HCT116 (cell line): ENCODE results near the gene LCN15. TPM values are rescaled to one million over a fixed set of nuclear protein-coding genes. Genes with fewer than 3 reads are reported as not detected.

Source experiments
- ATAC-seq: fragments of 200-7000 bp; cut with Tn5 transposase; 2 replicates; pipeline ENCODE4 v1.9.1; 2020; ENCODE audit warnings: mild to moderate bottlenecking, moderate library complexity
- BruUV-seq: library from RNA; stranded (reverse); fragments of 400-500 nt; replicated peaks from 2 replicates; lab custom pipeline; 2021; lab: Mats Ljungman, UMichigan
- CTCF ChIA-PET: fragments of 300-600 bp; sonication (Branson Sonifier 250); formaldehyde crosslinking; loops from one replicate; lab custom pipeline; 2021; ENCODE audit warnings: antibody characterized with exemption; lab: Charles Lee
- POLR2A ChIA-PET: fragments of 300-600, 350-600 bp; sonication (Branson Sonifier 250); formaldehyde crosslinking; loops from one replicate; lab custom pipeline; 2021; ENCODE audit warnings: antibody characterized with exemption; lab: Charles Lee
- RAD21 ChIA-PET, 2 experiments: fragments of 300-600 bp; sonication (Branson Sonifier 250); formaldehyde crosslinking; loops; one replicate each; lab custom pipeline; 2023; ENCODE audit warnings: low total read pairs in 2 of 2; ENCODE audit not compliant: uncharacterized antibody in 2 of 2, unreplicated experiment in 2 of 2, low non-redundant PET in 1 of 2; lab: Charles Lee
- DNase-seq: peaks from one replicate; pipeline ENCODE4 v3.0.0-alpha.2; 2010; ENCODE audit warnings: low read depth, low spot score
- H2AFZ ChIP-seq: fragments of 200-600 bp; shearing (Covaris generic), sonication (generic); 2 replicates; pipeline ENCODE4 v1.6.1; 2017; ENCODE audit warnings: low read depth, mixed run types, mixed read lengths, antibody characterized with exemption, low read length; ENCODE audit not compliant: poor library complexity, severe bottlenecking
- H3K27ac ChIP-seq: 2 replicates; pipeline ENCODE4 v1.5.1; 2012; ENCODE audit warnings: low read depth, low read length
- H3K27me3 ChIP-seq: fragments of 200-600 bp; sonication (generic); 2 replicates; pipeline ENCODE4 v1.6.1; 2016; ENCODE audit warnings: mixed run types, low read length, mixed read lengths; ENCODE audit not compliant: insufficient read depth
- H3K36me3 ChIP-seq, 2 experiments: fragments of 200-500 bp in 1 of 2; fragments of 200-600 bp in 1 of 2; sonication (Bioruptor generic) in 1 of 2; sonication (generic) in 1 of 2; 2 replicates each; pipeline versions ENCODE4 v1.5.1 to v1.6.1; 2014 to 2016; ENCODE audit warnings: low read length in 2 of 2, inconsistent platforms in 1 of 2, mixed read lengths in 1 of 2, mixed run types in 1 of 2; ENCODE audit not compliant: insufficient read depth in 2 of 2, control insufficient read depth in 1 of 2
- H3K4me1 ChIP-seq, 2 experiments: fragments of 200-600 bp in 1 of 2; sonication (generic) in 1 of 2; 2 replicates each; pipeline versions ENCODE4 v1.5.1 to v1.6.1; 2012 to 2017; ENCODE audit warnings: low read length in 2 of 2, inconsistent platforms in 1 of 2, mild to moderate bottlenecking in 1 of 2, mixed read lengths in 1 of 2, mixed run types in 1 of 2, moderate library complexity in 1 of 2; ENCODE audit not compliant: insufficient read depth in 2 of 2, control insufficient read depth in 1 of 2
- H3K4me2 ChIP-seq: fragments of 200-600 bp; sonication (generic); 2 replicates; pipeline ENCODE4 v1.6.1; 2017; ENCODE audit warnings: mixed run types, low read length, mixed read lengths
- H3K4me3 ChIP-seq, 2 experiments: fragments of 200-600 bp in 1 of 2; sonication (generic) in 1 of 2; replicated peaks in 1 of 2; 2 replicates each; pipeline ENCODE4 v1.5.1; 2011 to 2016; ENCODE audit warnings: low read length in 2 of 2, control low read depth in 1 of 2, low read depth in 1 of 2, mild to moderate bottlenecking in 1 of 2, mixed read lengths in 1 of 2, mixed run types in 1 of 2
- H3K79me2 ChIP-seq: fragments of 200-600 bp; sonication (generic); 2 replicates; pipeline ENCODE4 v1.6.1; 2017; ENCODE audit warnings: mild to moderate bottlenecking, mixed run types, low read length, moderate library complexity, mixed read lengths; ENCODE audit not compliant: insufficient read depth
- H3K9ac ChIP-seq: fragments of 200-600 bp; sonication (generic); 2 replicates; pipeline ENCODE4 v1.6.1; 2016; ENCODE audit warnings: low read length, mixed read lengths
- H3K9me2 ChIP-seq: fragments of 200-600 bp; sonication (generic), shearing (Covaris generic); 2 replicates; pipeline ENCODE4 v1.6.1; 2017; ENCODE audit warnings: mixed run types, mild to moderate bottlenecking, moderate library complexity; ENCODE audit not compliant: insufficient read depth
- H3K9me3 ChIP-seq, 2 experiments: fragments of 200-500 bp in 1 of 2; fragments of 200-600 bp in 1 of 2; sonication (Bioruptor generic) in 1 of 2; sonication (generic) in 1 of 2; 2 replicates each; pipeline ENCODE4 v1.6.1; 2014 to 2017; ENCODE audit warnings: low read length in 2 of 2, mixed read lengths in 2 of 2, inconsistent platforms in 1 of 2, low read depth in 1 of 2, mild to moderate bottlenecking in 1 of 2, mixed run types in 1 of 2, moderate library complexity in 1 of 2; ENCODE audit not compliant: control insufficient read depth in 1 of 2, insufficient read depth in 1 of 2
- H4K20me1 ChIP-seq: fragments of 200-600 bp; sonication (generic), shearing (Covaris generic); 2 replicates; pipeline ENCODE4 v1.6.1; 2017; ENCODE audit warnings: mixed run types, mild to moderate bottlenecking, moderate library complexity; ENCODE audit not compliant: insufficient read depth
- CTCF ChIP-seq, 3 experiments: fragments of 200-600 bp in 1 of 3; sonication (generic) in 1 of 3; IDR thresholded peaks in 2 of 3; conservative IDR thresholded peaks in 1 of 3; 2 replicates each; pipeline ENCODE4 v1.5.1; 2012 to 2017; ENCODE audit warnings: low read depth in 2 of 3, low read length in 2 of 3, antibody characterized with exemption in 1 of 3, borderline replicate concordance in 1 of 3, control low read depth in 1 of 3, mild to moderate bottlenecking in 1 of 3, mixed read lengths in 1 of 3, mixed run types in 1 of 3, moderate library complexity in 1 of 3; ENCODE audit not compliant: insufficient read depth in 1 of 3
- ZNF274 ChIP-seq: fragments of 200-500 bp; sonication (Bioruptor generic); IDR thresholded peaks from 2 replicates; pipeline ENCODE4 v1.6.1; 2014; ENCODE audit warnings: mild to moderate bottlenecking, low read depth, low read length, inconsistent platforms
- intact Hi-C: fragments of 100-400 bp; cut with micrococcal nuclease; formaldehyde crosslinking; loops from 2 replicates; pipeline ENCODE4 v1.10.0; 2022
- total RNA-seq: library from RNA; stranded (reverse); gene quantifications from one replicate; pipeline ENCODE4 v1.2.1, GENCODE V29; 2021; ENCODE audit not compliant: unreplicated experiment

LCN15 gene
- total RNA-seq, 1 experiment from 2014 or later, result 0.76 TPM

GRCh38 chr9:136742591-136743391 is 21.5 kb downstream of the LCN15 start, which contains the start of gene LCN10:
LCN10 (minus strand) TSS chr9:136742940; CDS start chr9:136742903, 37 bp downstream.
- intact Hi-C loops, result no loop called here
- no TSS peak for BruUV-seq
- H3K27me3 ChIP-seq, result no peaks in the 10 kb centered on the region

More at GRCh38 chr9:136742591-136743391, 21.5 kb downstream of the LCN15 start, which contains the start of gene LCN10:
- Histone ChIP-seq H3K9me2 (no peaks in the 10 kb centered on the region), H4K20me1 (no peaks in the 10 kb centered on the region), H3K27ac (no peak within 1 kb of the TSS), H3K79me2 (no peaks in the 10 kb centered on the region)
- DNase-seq, result no peak
- TF ChIP-seq ZNF274 (no peak), CTCF (IDR thresholded peaks at IDR 0.05 in 2 of 3, conservative IDR thresholded peaks at IDR 0.05 in 1 of 3; ENCODE audit: borderline replicate concordance in 1 of 3, insufficient read depth in 1 of 3, low read depth in 2 of 3, low read length in 2 of 3) (peak in 2 of 3 experiments; percentile 48 to 71; a peak in 4 of 6 replicates)
- TF ChIP-seq, all 23 proteins: peak for 1
- POLR2A ChIA-PET, result no interaction called here
- RAD21 ChIA-PET, result no interaction called here
- H3K4me2 ChIP-seq, result no peak within 1 kb of the TSS
- H2AFZ ChIP-seq, result no peak within 1 kb of the TSS
- no peaks in the 10 kb centered on the region for H3K36me3 ChIP-seq
- H3K4me1 ChIP-seq, result no peaks in the 10 kb centered on the region
- ATAC-seq, result peak; percentile 85
- H3K9ac ChIP-seq, result no peak within 1 kb of the TSS
- no peak within 1 kb of the TSS for H3K4me3 ChIP-seq
- CTCF ChIA-PET, result no interaction called here
- no peaks in the 10 kb centered on the region for H3K9me3 ChIP-seq
